ENCODE results near the gene TOMM6.
A peak's percentile ranks its signal among the peaks of the same experiment; 100 is the strongest.
"Not testable (repeated sequence)": the region's sequence is repeated elsewhere in the genome, so short reads cannot be mapped to it uniquely, and the experiment has no call there.

TOMM6 gene

GRCh38 chr6:41766043-41766664, 21.3 kb upstream of the TOMM6 start:
- not testable (repeated sequence) for DNase-seq

- DNase-seq: no peak
Measured at GRCh38 chr6:41767112-41767833, 20.2 kb upstream of the TOMM6 start.

- no peak for DNase-seq
Measured at GRCh38 chr6:41768545-41769308, 18.8 kb upstream of the TOMM6 start.

GRCh38 chr6:41769376-41769775, 18.1 kb upstream of the TOMM6 start:
- no peak for DNase-seq

- DNase-seq: no peak
Measured at GRCh38 chr6:41770381-41771057, 17.0 kb upstream of the TOMM6 start.

- no peak for DNase-seq
Measured at GRCh38 chr6:41771058-41771983, 16.2 kb upstream of the TOMM6 start.

- DNase-seq: no peak
Measured at GRCh38 chr6:41774841-41775240, 12.7 kb upstream of the TOMM6 start.

- no peak for DNase-seq
Measured at GRCh38 chr6:41775293-41775882, 12.1 kb upstream of the TOMM6 start.

GRCh38 chr6:41777551-41778285, 9.8 kb upstream of the TOMM6 start:
- no peak for DNase-seq

GRCh38 chr6:41778895-41779294, 8.6 kb upstream of the TOMM6 start:
- no peak for DNase-seq

GRCh38 chr6:41779336-41779735, 8.2 kb upstream of the TOMM6 start:
- no peak for DNase-seq

- peak; percentile 99 for DNase-seq
Measured at GRCh38 chr6:41779788-41780550, 7.5 kb upstream of the TOMM6 start, which contains the start of gene FRS3. FRS3 (minus strand) TSS chr6:41779900; CDS start chr6:41776987, 2,913 bp downstream.

GRCh38 chr6:41780551-41781365, 6.7 kb upstream of the TOMM6 start, which contains the start of gene PRICKLE4:
PRICKLE4 (plus strand) TSS chr6:41780782; CDS start chr6:41783474, 2,692 bp downstream.
- DNase-seq: no peak

GRCh38 chr6:41781366-41781730, 6.1 kb upstream of the TOMM6 start:
- DNase-seq: no peak

GRCh38 chr6:41783106-41783780, 4.3 kb upstream of the TOMM6 start:
- no peak for DNase-seq

GRCh38 chr6:41784581-41785171, 2.8 kb upstream of the TOMM6 start:
- no peak for DNase-seq

- no peak for DNase-seq
Measured at GRCh38 chr6:41785254-41785653, 2.2 kb upstream of the TOMM6 start.

Measured in activated CD4-positive, alpha-beta T cell treated with anti-CD3 and anti-CD28 coated beads, Interleukin-2, amount 50 U/mL, for 1 hour (primary cell).